ENCODE measurements around the gene CACNA1D. TPM values are rescaled to one million over a fixed set of nuclear protein-coding genes. Genes with fewer than 3 reads are reported as not detected.

Gene CACNA1D
- polyA plus RNA-seq, 4 donors = 5.7 to 14.3 (median 12.2) TPM

- no peak for DNase-seq (ENCODE audit: low read depth in 4 of 4, low spot score in 3 of 4)
Measured at GRCh38 chr3:53860196-53860595, 365.8 kb downstream of the CACNA1D start.

GRCh38 chr3:53862241-53862640 lies 367.8 kb downstream of the CACNA1D start:
- DNase-seq (ENCODE audit: low read depth in 4 of 4, low spot score in 3 of 4) = no peak

GRCh38 chr3:53863145-53863544 lies 368.7 kb downstream of the CACNA1D start:
- no peak for DNase-seq (ENCODE audit: low read depth in 4 of 4, low spot score in 3 of 4)

Other genes with a start within 250 kb of the CACNA1D start
- 100 to 1,000 TPM in 2 of 4 donors, 10 to 100 TPM in 2; 89.4 to 116 (median 95.2) TPM for gene TKT, start 238.6 kb upstream of the CACNA1D start, polyA plus RNA-seq (ENCODE audit: insufficient read length in 4 of 4)
- 10 to 100 TPM; 28.2 to 35.0 (median 30.7) TPM for gene DCP1A, start 147.1 kb upstream of the CACNA1D start, polyA plus RNA-seq (ENCODE audit: insufficient read length in 4 of 4)

All from left renal pelvis (tissue), 4 donors.